OCI-LY1 (cell line): Measurements from ENCODE around the gene RAPH1.

Experiments
- EZH2 ChIP-seq: fragments of 200-600 bp; sonication (generic), shearing (Covaris generic); IDR thresholded peaks from 2 replicates; pipeline ENCODE4 v1.8.0; 2017; ENCODE audit warnings: borderline replicate concordance, mixed run types, mild to moderate bottlenecking, antibody characterized with exemption, low read length, moderate library complexity, mixed read lengths
- TF ChIP-seq, protein P1 (sequence below): fragments of 200-600 bp; sonication (generic), shearing (Covaris generic); IDR thresholded peaks from 2 replicates; pipeline ENCODE4 v1.5.1; 2017; ENCODE audit warnings: mild to moderate bottlenecking, antibody characterized with exemption, low read length, moderate library complexity, mixed read lengths

- TF ChIP-seq, protein P1, sequence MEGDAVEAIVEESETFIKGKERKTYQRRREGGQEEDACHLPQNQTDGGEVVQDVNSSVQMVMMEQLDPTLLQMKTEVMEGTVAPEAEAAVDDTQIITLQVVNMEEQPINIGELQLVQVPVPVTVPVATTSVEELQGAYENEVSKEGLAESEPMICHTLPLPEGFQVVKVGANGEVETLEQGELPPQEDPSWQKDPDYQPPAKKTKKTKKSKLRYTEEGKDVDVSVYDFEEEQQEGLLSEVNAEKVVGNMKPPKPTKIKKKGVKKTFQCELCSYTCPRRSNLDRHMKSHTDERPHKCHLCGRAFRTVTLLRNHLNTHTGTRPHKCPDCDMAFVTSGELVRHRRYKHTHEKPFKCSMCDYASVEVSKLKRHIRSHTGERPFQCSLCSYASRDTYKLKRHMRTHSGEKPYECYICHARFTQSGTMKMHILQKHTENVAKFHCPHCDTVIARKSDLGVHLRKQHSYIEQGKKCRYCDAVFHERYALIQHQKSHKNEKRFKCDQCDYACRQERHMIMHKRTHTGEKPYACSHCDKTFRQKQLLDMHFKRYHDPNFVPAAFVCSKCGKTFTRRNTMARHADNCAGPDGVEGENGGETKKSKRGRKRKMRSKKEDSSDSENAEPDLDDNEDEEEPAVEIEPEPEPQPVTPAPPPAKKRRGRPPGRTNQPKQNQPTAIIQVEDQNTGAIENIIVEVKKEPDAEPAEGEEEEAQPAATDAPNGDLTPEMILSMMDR, result no peak
- no peak for TF ChIP-seq EZH2
Measured at GRCh38 chr2:203543898-203544328, 8.8 kb upstream of the RAPH1 start.
